GM19025 (cell line): ENCODE measurements around the gene GFI1.
A peak's percentile ranks its signal among the peaks of the same experiment; 100 is the strongest.
"Not testable (repeated sequence)": the region's sequence is repeated elsewhere in the genome, so short reads cannot be mapped to it uniquely, and the experiment has no call there.

Experiments used
- ATAC-seq: cut with Tn5 transposase; IDR thresholded peaks from one replicate; pipeline ENCODE4 v1.9.1; 2021; ENCODE audit warnings: mild to moderate bottlenecking, low read depth, moderate library complexity; ENCODE audit not compliant: unreplicated experiment

GFI1 gene

DNA sequence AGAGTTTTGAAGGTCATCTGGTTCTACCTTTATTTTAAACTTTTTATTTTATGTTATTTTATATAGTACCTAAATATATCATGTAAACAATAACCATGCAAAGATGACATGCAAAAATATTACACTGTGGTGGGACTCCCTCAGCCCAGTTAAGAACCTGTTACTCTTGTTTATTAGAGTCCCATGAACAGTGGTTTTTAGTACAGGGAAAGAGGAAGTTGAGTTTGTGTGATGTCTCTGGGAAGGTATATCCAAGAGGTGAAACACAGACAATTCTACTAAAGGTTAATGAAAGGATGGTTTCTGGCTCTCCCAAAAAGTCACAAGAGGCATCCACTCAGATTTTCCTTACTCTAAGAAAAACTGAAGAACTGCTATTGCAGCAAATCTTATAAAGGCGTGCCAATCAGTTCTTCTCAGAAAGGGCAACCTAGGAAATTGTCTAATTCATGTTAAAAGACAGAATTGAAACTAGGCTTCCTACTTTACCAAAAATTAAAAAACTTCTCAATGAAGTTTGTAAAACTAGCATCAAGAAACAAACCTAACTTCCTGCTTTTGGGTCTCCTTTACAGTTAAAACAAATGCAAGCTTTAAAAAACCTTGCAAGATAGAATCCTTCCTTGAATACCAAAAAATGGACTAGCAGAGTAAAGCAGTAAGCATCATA, 19.9 kb downstream of the GFI1 start:
- no peak for ATAC-seq

DNA sequence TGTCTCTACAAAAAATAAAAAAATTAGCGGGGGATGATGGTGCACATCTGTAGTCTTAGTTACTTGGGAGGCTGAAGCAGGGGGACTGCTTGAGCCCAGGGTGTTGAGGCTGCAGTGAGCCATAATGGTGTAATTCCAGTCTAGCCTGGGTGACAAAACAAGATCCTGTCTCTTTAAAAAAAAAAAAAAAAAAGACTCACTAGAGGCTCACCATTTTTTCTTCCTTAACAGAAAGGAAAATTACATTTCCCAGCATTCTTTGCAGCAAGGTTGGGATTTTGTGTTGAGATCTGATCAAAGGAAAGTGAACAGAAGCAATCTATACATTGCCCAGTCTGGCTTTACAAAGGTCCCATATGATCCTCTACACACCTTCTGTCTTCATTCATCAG, 21.5 kb downstream of the GFI1 start:
- ATAC-seq: no peak

DNA sequence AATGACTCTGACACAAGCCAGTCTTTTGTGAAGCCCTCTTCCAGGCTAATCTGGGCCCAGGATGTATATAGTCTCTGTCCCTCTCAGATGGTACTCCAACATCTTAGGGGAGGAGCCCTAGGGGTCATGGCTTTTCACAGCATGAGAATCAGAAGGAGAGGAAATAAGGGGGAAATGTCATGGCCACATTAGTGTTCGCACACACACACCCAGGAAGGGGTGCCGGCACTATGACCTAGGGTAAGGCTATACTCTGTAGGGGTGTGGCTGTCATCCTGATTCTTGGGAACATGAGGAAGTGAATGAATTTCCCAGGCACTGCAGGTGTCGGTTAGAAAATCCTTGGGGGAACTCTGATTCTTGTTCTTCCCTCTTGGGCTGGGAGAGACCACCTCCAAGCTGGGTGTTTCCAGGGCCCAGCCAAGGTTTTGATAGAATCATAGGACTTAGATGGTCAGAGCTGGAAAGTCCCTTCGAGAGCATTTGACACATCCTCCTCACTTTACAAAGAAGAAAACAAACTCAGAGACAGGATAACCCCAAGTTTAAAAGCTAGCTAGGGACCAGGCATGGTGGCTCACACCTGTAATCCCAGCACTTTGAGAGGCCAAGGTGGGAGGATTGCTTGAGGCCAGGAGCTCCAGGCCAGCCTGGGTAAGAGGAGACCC, 22.0 kb downstream of the GFI1 start:
- no peak for ATAC-seq

- ATAC-seq: peak; percentile 62
Observed at GRCh38 chr1:92461364-92462097, 25.2 kb downstream of the GFI1 start.

DNA sequence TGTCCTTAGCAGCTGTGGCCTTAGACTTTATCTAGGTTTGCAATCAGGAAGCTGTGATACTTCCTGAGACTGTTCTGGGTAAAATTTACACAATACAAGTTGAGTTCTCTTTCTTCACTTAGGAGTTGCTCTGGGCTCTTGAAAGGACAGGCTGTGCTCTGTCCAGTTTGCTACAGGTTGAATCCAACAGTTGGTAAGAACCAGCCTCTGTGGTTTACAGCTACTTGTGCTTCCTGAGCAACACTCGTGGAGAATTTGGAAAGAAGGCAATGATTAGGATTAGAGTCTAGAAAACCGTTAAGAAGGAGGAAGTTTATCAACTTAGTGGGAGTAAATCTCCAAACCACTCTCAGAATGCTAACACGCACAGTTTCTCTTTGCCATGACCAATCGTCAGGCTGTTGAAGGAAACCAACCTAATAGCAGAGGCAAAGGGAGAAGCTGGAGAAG, 26.8 kb downstream of the GFI1 start:
- no peak for ATAC-seq

DNA sequence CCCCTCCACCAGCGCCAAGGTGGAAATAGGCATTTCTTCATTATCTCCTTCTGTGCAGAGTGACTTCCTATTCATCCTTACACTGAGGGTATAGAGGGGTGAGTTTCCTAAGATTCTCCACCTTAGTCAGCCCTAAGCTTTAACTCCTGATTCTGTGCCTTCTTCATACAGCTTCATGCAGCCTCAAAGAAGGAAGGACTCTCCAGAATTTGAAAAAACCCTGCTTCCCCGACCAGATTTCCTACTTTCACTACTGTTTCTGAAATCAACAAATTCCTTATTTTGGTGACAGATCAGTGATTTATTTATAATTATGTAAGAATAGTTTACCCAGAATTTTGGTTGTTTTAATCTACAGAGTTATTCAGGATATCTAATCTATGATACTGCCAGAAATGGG, 28.6 kb downstream of the GFI1 start:
- ATAC-seq: no peak

GRCh38 chr1:92447976-92448375, 38.7 kb downstream of the GFI1 start:
- no peak for ATAC-seq

DNA sequence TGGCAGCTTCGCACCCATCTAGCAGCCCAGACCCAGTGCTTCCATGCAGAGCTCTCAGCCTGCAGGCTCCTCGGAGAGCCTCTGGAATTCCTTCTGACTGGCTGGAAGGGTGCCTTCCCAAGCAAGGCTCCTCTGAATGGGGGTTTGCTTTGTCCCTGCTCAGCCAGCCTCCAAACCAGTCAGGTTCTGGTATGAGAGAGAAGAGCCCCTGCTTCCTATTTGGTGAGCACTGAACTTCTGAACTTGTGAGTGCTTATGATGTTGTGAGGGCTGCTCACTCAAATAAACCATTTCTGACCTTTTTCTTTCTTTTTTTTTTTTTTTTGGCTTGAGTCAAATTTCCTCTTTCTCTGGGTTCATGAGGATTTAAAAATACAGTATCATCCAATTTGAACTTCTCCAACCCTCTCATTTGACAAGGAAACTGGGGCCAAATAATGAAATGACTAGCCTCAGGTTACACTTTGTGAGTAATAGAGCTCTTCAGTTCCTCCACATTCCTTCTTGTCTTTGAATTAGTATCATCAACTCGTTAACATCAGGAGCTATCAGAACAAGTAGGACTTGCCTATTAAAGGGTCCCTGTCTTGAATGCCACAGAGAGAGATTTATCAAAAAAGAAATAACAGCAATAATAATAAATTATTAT, 39.6 kb downstream of the GFI1 start:
- ATAC-seq: no peak

DNA sequence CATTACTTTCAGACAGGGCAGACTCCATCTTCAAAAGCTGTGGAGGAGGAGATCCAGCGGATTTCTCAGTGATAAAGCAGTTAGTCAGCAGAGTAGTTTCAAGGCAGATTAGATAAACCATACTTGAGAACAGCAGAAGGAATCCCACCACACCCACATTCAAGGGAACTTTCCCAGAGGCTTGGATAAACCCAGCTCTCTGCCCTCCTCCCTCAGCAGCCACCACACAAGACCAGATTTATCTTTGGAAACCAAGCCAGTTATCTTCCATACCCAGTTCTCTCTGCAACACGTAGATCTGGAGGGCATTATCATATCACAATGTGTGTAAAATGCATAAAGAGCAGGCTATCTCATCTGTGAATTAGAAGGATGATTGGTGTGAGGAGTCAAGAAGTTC, 40.2 kb downstream of the GFI1 start:
- no peak for ATAC-seq

- no peak for ATAC-seq
Observed at GRCh38 chr1:92445865-92446264, 40.9 kb downstream of the GFI1 start.

DNA sequence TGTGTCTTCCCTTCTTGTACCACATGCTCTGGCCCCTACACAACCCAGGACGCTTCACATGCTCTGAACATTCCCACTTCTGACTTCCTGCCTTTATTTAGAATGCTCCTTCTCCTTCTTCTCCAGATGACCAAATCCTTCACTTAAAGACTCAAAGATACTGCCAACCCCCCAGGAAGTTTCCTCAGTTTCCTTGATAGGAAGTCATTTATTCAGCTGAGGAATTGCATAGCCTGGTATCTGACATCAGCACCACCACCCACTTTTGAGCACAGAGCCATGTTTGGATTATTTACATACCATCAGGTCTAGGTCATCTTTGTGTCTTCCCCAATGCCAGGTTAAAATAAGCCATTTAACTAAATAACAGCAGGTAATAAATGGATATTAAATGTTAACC, 42.4 kb downstream of the GFI1 start:
- no peak for ATAC-seq

- no peak for ATAC-seq
Observed at GRCh38 chr1:92443893-92444292, 42.8 kb downstream of the GFI1 start.

DNA sequence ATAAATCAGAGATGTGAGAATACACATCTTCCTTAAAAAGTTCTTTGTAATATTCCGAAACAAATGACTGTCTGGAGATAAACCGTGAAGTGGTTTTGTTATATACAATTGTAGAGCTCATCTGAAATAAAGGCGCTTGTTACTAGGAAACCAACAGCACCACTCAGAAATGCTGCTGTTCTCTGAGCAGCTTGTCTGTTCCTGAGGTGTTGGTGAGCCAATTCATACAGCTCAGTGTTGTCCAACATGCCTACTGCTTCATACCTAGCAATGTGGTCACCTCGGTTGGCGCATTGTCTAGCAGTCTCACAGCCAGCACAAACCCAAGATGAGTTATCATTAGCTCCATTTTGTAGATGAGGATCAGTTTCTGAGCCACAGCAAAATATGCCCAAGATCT, 44.4 kb downstream of the GFI1 start:
- ATAC-seq: no peak

DNA sequence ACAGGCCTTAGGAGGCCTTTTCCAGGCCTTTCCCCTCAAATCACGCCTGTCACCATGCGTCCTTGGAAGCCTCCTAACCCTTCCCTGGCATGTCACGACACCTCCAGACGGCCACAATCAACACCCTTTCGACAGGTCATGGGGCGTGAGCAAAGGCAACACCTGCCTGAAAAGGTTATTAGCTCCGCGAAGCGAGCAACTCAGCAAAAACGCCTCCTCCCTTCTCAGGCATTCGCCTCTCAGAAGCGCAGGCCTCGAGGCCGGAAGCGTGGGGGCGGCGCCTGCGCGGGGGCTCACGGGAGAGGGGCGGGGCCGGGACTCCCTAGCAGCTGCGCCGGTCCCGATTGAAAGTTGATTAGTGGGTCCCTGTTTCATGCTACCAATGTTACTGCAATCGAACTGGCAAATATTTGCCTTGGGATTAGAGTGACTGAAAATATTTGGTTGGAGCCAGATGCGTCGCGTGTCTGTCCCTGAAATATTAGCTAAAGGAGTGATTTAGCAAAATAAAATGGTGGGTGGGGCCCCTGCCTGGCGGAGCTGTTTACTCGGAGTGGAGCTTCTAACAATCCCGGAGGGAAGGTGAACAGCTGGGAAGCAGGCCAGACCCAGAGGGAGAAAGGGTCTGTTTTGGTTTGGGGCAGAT, 44.9 kb downstream of the GFI1 start:
- ATAC-seq: no peak

DNA sequence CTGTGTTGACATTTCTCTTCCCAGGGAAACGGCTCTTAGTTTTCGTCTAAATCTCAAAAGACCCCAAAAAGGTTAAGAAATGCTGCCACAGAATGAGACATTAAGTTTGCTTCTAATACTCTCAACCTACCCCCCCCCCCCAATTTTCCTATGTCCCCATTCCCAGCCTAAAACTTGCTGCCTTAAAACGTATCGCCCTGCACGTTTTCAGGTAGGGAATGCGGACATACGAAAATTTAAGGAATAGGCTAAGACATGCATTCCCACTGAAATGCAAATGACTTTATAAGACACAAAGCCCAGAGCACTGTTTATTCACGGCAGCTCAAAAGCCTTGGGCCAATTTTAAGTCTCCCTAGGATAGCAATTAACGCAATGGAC, 45.4 kb downstream of the GFI1 start:
- no peak for ATAC-seq

DNA sequence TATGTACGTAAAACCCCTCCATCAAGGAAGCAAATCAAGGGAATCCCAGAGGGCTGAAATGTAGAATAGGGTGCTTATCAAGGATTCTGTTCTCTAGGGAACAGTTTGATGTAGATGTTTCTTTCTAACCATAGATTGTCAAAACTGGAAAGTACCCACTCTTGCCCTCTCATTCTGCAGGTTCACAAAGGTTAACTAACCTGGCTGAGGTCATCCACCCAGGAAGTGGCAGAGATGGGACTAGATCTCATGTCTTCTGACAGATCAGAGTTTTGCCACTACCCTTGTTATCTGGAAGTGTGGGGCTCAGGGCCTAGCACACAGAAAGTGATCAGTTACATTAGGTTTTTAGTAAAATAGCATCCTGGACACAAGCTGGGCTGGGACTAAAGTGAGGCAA, 47.4 kb downstream of the GFI1 start:
- ATAC-seq: no peak

- ATAC-seq: not testable (repeated sequence)
Observed at GRCh38 chr1:92434572-92434971, 52.2 kb downstream of the GFI1 start.

- no peak for ATAC-seq
Observed at GRCh38 chr1:92430030-92430429, 56.7 kb downstream of the GFI1 start.

DNA sequence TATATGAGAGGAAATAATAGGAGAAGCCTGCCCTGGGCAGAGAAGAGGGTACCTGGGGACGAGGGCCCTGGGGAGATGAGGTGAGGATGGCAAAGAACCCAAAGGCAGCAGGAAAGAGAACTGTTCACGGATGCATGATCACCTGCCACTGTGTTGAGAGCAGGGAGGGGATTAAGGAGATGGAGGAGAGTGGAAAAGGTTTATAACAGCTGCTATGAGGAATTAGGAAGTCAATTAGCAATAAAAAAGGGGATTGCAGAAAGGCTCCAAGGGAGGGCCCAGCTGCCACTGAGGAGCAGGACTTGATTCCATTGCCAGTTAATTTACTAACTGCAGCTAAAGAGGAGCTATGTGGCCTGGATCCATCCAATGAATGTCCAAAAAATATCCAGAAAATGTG, 61.1 kb downstream of the GFI1 start:
- no peak for ATAC-seq
